ENCODE measurements around the gene NFIX.

NFIX gene

GRCh38 chr19:13090511-13091231, 95.4 kb downstream of the NFIX start:
- 90% methylated on average over 7 of the region's 10 CpGs for WGBS (ENCODE audit: insufficient coverage)
- no peaks in the 10 kb centered on the region for H3K9me3 ChIP-seq (ENCODE audit: control extremely low read depth in 1 of 5, control insufficient read depth in 4 of 5, insufficient read depth in 2 of 5, low read depth in 1 of 5, low read length in 4 of 5)
- POLR2A ChIA-PET, result interaction anchor here (1.1 kb wide), 1 partner anchor 11 kb away, joined by 3 read pairs; no protein-coding TSS in a partner anchor
- CTCF ChIA-PET, result interaction anchor here (0.7 to 9.3 kb wide), 13 partner anchors 11 to 125 kb away, joined by 3 to 154 read pairs (median 6); no protein-coding TSS in a partner anchor
- peaks cover 0 to 9% (median 2%) of the 10 kb centered on the region in 4 experiments for H3K36me3 ChIP-seq (ENCODE audit: control insufficient read depth in 4 of 4, insufficient read depth in 4 of 4, low read length in 3 of 4)
- no peaks in the 10 kb centered on the region for H3K27me3 ChIP-seq (replicated peaks in 2 of 5; ENCODE audit: control insufficient read depth in 4 of 5, insufficient read depth in 5 of 5, low read length in 4 of 5)
- H3K27ac ChIP-seq (ENCODE audit: insufficient read depth in 1 of 2, low read depth in 1 of 2, low read length in 2 of 2, poor library complexity in 1 of 2, severe bottlenecking in 2 of 2), result peak overlapping the region in 1 of 2 experiments; percentile 49
- no peak overlapping the region for H3K4me3 ChIP-seq (ENCODE audit: control insufficient read depth in 1 of 7, extremely low read depth in 1 of 7, insufficient read depth in 4 of 7, low read depth in 2 of 7, low read length in 6 of 7)
- no peak for DNase-seq
- peaks cover 0 to 60% (median 48%) of the 10 kb centered on the region in 4 experiments for H3K4me1 ChIP-seq (ENCODE audit: control extremely low read depth in 1 of 4, control insufficient read depth in 4 of 4, insufficient read depth in 4 of 4, low read length in 3 of 4)

- DNase-seq, result peak; percentile 63 to 89 (median 82)
- 57% methylated on average over 12 of the region's 25 CpGs for WGBS (ENCODE audit: insufficient coverage)
- ChIA-PET POLR2A (interaction anchor here (0.9 to 1.1 kb wide), 2 partner anchors 12 to 114 kb away, joined by 3 read pairs; no protein-coding TSS in a partner anchor), CTCF (interaction anchor here (0.9 to 9.3 kb wide), 15 partner anchors 12 to 126 kb away, joined by 3 to 154 read pairs (median 4); no protein-coding TSS in a partner anchor)
- H3K9me3 ChIP-seq (ENCODE audit: control extremely low read depth in 1 of 5, control insufficient read depth in 4 of 5, insufficient read depth in 2 of 5, low read depth in 1 of 5, low read length in 4 of 5), result no peaks in the 10 kb centered on the region
- H3K27ac ChIP-seq (ENCODE audit: insufficient read depth in 1 of 2, low read depth in 1 of 2, low read length in 2 of 2, poor library complexity in 1 of 2, severe bottlenecking in 2 of 2), result peak overlapping the region in 1 of 2 experiments; percentile 49
- no peaks in the 10 kb centered on the region for H3K27me3 ChIP-seq (replicated peaks in 2 of 5; ENCODE audit: control insufficient read depth in 4 of 5, insufficient read depth in 5 of 5, low read length in 4 of 5)
- peaks cover 0 to 8% (median 2%) of the 10 kb centered on the region in 4 experiments for H3K36me3 ChIP-seq (ENCODE audit: control insufficient read depth in 4 of 4, insufficient read depth in 4 of 4, low read length in 3 of 4)
- H3K4me3 ChIP-seq (ENCODE audit: control insufficient read depth in 1 of 7, extremely low read depth in 1 of 7, insufficient read depth in 4 of 7, low read depth in 2 of 7, low read length in 6 of 7), result no peak overlapping the region
- peaks cover 0 to 63% (median 49%) of the 10 kb centered on the region in 4 experiments for H3K4me1 ChIP-seq (ENCODE audit: control extremely low read depth in 1 of 4, control insufficient read depth in 4 of 4, insufficient read depth in 4 of 4, low read length in 3 of 4)
These were observed 96.3 kb downstream of the NFIX start for GRCh38 chr19:13091400-13092157.

DNA sequence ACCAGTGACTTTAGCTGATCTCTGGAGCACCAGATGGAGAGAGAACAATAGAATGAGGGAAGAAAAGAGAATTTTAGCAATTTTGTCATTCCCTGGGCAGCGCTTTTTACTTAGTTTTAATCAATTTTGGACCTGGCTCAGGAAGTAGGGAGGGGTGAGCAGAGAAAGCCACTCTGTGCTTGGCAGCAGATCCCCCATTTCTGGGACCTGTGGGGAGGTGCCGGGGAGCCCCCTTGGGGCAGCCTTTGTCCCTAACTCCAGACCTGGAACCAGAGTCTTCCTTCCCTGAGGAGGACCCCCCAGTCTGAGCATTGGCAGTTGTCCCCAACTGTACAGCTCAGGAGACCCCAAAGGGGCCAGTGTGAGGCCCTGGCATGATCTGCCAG, 96.9 kb downstream of the NFIX start:
- Histone ChIP-seq H3K4me1 (ENCODE audit: control extremely low read depth in 1 of 4, control insufficient read depth in 4 of 4, insufficient read depth in 4 of 4, low read length in 3 of 4) (peaks cover 0 to 67% (median 52%) of the 10 kb centered on the region in 4 experiments), H3K9me3 (ENCODE audit: control extremely low read depth in 1 of 5, control insufficient read depth in 4 of 5, insufficient read depth in 2 of 5, low read depth in 1 of 5, low read length in 4 of 5) (no peaks in the 10 kb centered on the region), H3K4me3 (ENCODE audit: control insufficient read depth in 1 of 7, extremely low read depth in 1 of 7, insufficient read depth in 4 of 7, low read depth in 2 of 7, low read length in 6 of 7) (no peak overlapping the region), H3K27ac (ENCODE audit: insufficient read depth in 1 of 2, low read depth in 1 of 2, low read length in 2 of 2, poor library complexity in 1 of 2, severe bottlenecking in 2 of 2) (no peak overlapping the region), H3K27me3 (replicated peaks in 2 of 5; ENCODE audit: control insufficient read depth in 4 of 5, insufficient read depth in 5 of 5, low read length in 4 of 5) (no peaks in the 10 kb centered on the region), H3K36me3 (ENCODE audit: control insufficient read depth in 4 of 4, insufficient read depth in 4 of 4, low read length in 3 of 4) (peaks cover 0 to 4% (median 1%) of the 10 kb centered on the region in 4 experiments)
- ChIA-PET POLR2A (interaction anchor here (0.9 to 1.1 kb wide), 2 partner anchors 13 to 114 kb away, joined by 3 read pairs; no protein-coding TSS in a partner anchor), CTCF (interaction anchor here (0.9 to 9.3 kb wide), 14 partner anchors 13 to 127 kb away, joined by 3 to 154 read pairs (median 5); no protein-coding TSS in a partner anchor)
- no peak for DNase-seq
- 100% methylated on average over 2 of the region's 2 CpGs for WGBS (ENCODE audit: insufficient coverage)

DNA sequence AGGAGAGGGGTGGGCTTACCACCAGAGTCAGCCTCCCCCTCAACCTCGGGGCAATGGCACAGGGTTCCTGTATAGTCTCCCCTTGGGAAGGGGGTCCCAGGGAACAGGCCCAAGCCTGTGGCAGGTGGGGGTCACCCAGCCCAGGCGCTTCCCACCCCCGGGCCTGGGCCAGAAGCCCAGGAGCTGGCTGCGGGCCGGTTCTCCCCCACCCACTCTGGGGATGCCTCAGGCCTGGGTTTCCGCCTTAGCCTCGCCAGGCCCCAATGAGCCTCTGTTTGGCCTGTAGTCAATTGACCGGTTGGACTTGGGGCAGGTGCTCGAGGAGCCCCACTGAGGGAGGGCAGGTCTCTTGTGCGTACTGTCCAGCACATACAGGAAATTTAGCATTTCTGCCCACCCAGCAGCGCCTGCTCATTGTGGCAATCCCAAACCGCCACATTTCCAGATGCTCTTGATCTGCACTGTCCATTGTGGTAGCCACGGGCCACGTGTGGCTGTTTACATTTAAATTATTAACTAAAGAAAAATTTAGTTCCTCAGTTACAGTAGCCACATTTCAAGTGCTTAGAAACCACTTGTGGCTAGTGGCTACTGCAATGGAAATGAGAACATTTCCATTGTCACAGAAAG, 97.4 kb downstream of the NFIX start:
- H3K36me3 ChIP-seq (ENCODE audit: control insufficient read depth in 4 of 4, insufficient read depth in 4 of 4, low read length in 3 of 4), result peaks cover 0 to 4% (median 0%) of the 10 kb centered on the region in 4 experiments
- no peaks in the 10 kb centered on the region for H3K9me3 ChIP-seq (ENCODE audit: control extremely low read depth in 1 of 5, control insufficient read depth in 4 of 5, insufficient read depth in 2 of 5, low read depth in 1 of 5, low read length in 4 of 5)
- ChIA-PET POLR2A (interaction anchor here (0.9 to 1.3 kb wide), 2 partner anchors 108 to 115 kb away, joined by 3 to 4 read pairs; no protein-coding TSS in a partner anchor), CTCF (interaction anchor here (0.9 to 9.3 kb wide), 19 partner anchors 8 to 127 kb away, joined by 3 to 154 read pairs (median 8); no protein-coding TSS in a partner anchor)
- DNase-seq, result peak in 1 of 3 donors; percentile 22
- no peaks in the 10 kb centered on the region for H3K27me3 ChIP-seq (replicated peaks in 2 of 5; ENCODE audit: control insufficient read depth in 4 of 5, insufficient read depth in 5 of 5, low read length in 4 of 5)
- WGBS (ENCODE audit: insufficient coverage), result 97% methylated on average over 8 of the region's 14 CpGs
- no peak overlapping the region for H3K27ac ChIP-seq (ENCODE audit: insufficient read depth in 1 of 2, low read depth in 1 of 2, low read length in 2 of 2, poor library complexity in 1 of 2, severe bottlenecking in 2 of 2)
- H3K4me1 ChIP-seq (ENCODE audit: control extremely low read depth in 1 of 4, control insufficient read depth in 4 of 4, insufficient read depth in 4 of 4, low read length in 3 of 4), result peaks cover 0 to 69% (median 52%) of the 10 kb centered on the region in 4 experiments
- H3K4me3 ChIP-seq (ENCODE audit: control insufficient read depth in 1 of 7, extremely low read depth in 1 of 7, insufficient read depth in 4 of 7, low read depth in 2 of 7, low read length in 6 of 7), result no peak overlapping the region

- WGBS (ENCODE audit: insufficient coverage), result 56% methylated on average over 9 of the region's 12 CpGs
- CTCF ChIA-PET, result interaction anchor here (0.6 to 9.3 kb wide), 30 partner anchors 9 to 174 kb away, joined by 3 to 154 read pairs (median 5); partner anchors contain the start of genes DAND5, IER2 and STX10
These were observed 98.3 kb downstream of the NFIX start for GRCh38 chr19:13093407-13094105.

DNA sequence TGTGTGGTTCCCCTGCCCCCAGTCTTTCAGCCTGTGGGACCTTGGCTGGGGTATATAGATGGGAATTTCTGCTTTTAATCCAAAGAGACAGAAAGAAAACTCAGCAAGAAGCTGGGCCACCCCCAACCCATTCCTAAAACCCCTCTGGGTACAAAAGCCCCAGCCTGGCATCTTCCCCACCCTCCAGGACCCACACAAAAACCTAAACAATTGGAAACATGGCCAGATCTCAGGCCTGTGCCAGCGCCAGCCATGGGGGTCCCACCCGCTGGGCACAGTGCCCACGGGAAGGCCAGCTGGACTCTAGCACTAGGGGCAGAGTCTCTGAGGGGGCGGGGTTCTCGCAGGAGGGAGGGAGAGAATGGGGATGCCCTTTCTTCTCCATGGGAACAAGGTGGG, 98.8 kb downstream of the NFIX start:
- POLR2A ChIA-PET, result interaction anchor here (0.5 to 2.4 kb wide), 9 partner anchors 33 to 299 kb away, joined by 3 to 7 read pairs (median 3); partner anchors contain the start of genes IER2 and STX10
- WGBS (ENCODE audit: insufficient coverage), result 64% methylated on average over 3 of the region's 5 CpGs
- Histone ChIP-seq H3K27ac (ENCODE audit: insufficient read depth in 1 of 2, low read depth in 1 of 2, low read length in 2 of 2, poor library complexity in 1 of 2, severe bottlenecking in 2 of 2) (peak overlapping the region in 1 of 2 experiments; percentile 19), H3K4me1 (ENCODE audit: control extremely low read depth in 1 of 4, control insufficient read depth in 4 of 4, insufficient read depth in 4 of 4, low read length in 3 of 4) (peaks cover 0 to 72% (median 56%) of the 10 kb centered on the region in 4 experiments), H3K9me3 (ENCODE audit: control extremely low read depth in 1 of 5, control insufficient read depth in 4 of 5, insufficient read depth in 2 of 5, low read depth in 1 of 5, low read length in 4 of 5) (no peaks in the 10 kb centered on the region), H3K27me3 (replicated peaks in 2 of 5; ENCODE audit: control insufficient read depth in 4 of 5, insufficient read depth in 5 of 5, low read length in 4 of 5) (no peaks in the 10 kb centered on the region), H3K4me3 (ENCODE audit: control insufficient read depth in 1 of 7, extremely low read depth in 1 of 7, insufficient read depth in 4 of 7, low read depth in 2 of 7, low read length in 6 of 7) (peak overlapping the region in 4 of 7 experiments; percentile 32 to 98 (median 64)), H3K36me3 (ENCODE audit: control insufficient read depth in 4 of 4, insufficient read depth in 4 of 4, low read length in 3 of 4) (peaks cover 0 to 5% (median 4%) of the 10 kb centered on the region in 4 experiments)
- no peak for DNase-seq
- CTCF ChIA-PET, result interaction anchor here (0.6 to 9.3 kb wide), 33 partner anchors 10 to 173 kb away, joined by 3 to 154 read pairs (median 5); partner anchors contain the start of genes DAND5, IER2 and STX10

More at GRCh38 chr19:13093407-13094105, 98.3 kb downstream of the NFIX start:
- DNase-seq, result peak; percentile 88 to 93 (median 92)
- Histone ChIP-seq H3K9me3 (ENCODE audit: control extremely low read depth in 1 of 5, control insufficient read depth in 4 of 5, insufficient read depth in 2 of 5, low read depth in 1 of 5, low read length in 4 of 5) (no peaks in the 10 kb centered on the region), H3K36me3 (ENCODE audit: control insufficient read depth in 4 of 4, insufficient read depth in 4 of 4, low read length in 3 of 4) (peaks cover 0 to 4% (median 0%) of the 10 kb centered on the region in 4 experiments), H3K27ac (ENCODE audit: insufficient read depth in 1 of 2, low read depth in 1 of 2, low read length in 2 of 2, poor library complexity in 1 of 2, severe bottlenecking in 2 of 2) (peak overlapping the region in 1 of 2 experiments; percentile 19), H3K4me3 (ENCODE audit: control insufficient read depth in 1 of 7, extremely low read depth in 1 of 7, insufficient read depth in 4 of 7, low read depth in 2 of 7, low read length in 6 of 7) (peak overlapping the region in 3 of 7 experiments; percentile 32 to 98 (median 83)), H3K4me1 (ENCODE audit: control extremely low read depth in 1 of 4, control insufficient read depth in 4 of 4, insufficient read depth in 4 of 4, low read length in 3 of 4) (peaks cover 0 to 67% (median 53%) of the 10 kb centered on the region in 4 experiments), H3K27me3 (replicated peaks in 2 of 5; ENCODE audit: control insufficient read depth in 4 of 5, insufficient read depth in 5 of 5, low read length in 4 of 5) (no peaks in the 10 kb centered on the region)
- POLR2A ChIA-PET, result interaction anchor here (0.5 to 2.4 kb wide), 7 partner anchors 33 to 299 kb away, joined by 3 to 7 read pairs (median 3); partner anchors contain the start of genes IER2 and STX10

Data from common myeloid progenitor, CD34-positive (primary cell).